HG03469 (cell line): ENCODE data around the gene KLF15.

Experiments
- ATAC-seq: cut with Tn5 transposase; IDR thresholded peaks from one replicate; pipeline ENCODE4 v1.9.1; 2021; ENCODE audit warnings: mild to moderate bottlenecking, moderate library complexity, moderate number of reproducible peaks; ENCODE audit not compliant: unreplicated experiment

Gene KLF15

DNA sequence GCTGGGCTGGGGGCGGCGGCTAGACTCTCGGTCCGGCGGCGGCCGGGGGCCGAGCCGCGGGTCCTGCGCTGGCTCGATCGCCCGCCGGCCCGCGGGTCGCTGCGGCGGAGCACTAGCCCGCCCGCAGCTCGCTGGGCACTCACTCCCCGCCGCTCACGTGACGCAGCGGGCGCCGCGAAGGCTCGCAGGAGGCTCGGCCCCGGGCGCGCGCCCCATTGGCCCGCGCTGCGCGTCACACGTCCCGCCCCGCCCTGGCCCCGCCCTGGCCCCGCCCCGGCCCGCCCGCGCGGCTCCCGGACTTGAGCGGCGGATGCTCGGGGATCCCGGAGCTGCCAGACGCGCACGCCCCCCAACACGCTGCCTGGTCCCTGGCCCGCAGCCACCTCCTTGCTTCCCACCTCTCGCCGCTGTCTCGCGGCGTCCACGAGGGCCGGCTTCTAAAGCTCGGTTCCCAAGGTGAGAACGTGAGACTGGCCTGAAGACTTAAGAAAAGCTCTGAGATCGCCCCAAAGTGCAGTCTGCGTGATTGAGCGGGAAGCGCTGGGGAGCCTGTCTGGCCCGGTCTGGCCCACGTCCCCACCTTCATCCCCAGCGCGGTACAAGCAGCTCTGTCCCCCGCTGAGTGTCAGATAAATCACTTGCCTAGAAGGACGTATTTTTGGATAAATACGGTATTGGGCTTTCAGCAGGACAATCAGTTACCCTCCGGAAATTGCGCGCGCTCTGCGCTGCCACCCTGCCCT is at the start of gene KLF15:
KLF15 (minus strand) TSS at position 114 of the 743 bp plus-strand sequence. CDS start 4,486 bp downstream, outside the sequence.
- peak; percentile 66 for ATAC-seq

DNA sequence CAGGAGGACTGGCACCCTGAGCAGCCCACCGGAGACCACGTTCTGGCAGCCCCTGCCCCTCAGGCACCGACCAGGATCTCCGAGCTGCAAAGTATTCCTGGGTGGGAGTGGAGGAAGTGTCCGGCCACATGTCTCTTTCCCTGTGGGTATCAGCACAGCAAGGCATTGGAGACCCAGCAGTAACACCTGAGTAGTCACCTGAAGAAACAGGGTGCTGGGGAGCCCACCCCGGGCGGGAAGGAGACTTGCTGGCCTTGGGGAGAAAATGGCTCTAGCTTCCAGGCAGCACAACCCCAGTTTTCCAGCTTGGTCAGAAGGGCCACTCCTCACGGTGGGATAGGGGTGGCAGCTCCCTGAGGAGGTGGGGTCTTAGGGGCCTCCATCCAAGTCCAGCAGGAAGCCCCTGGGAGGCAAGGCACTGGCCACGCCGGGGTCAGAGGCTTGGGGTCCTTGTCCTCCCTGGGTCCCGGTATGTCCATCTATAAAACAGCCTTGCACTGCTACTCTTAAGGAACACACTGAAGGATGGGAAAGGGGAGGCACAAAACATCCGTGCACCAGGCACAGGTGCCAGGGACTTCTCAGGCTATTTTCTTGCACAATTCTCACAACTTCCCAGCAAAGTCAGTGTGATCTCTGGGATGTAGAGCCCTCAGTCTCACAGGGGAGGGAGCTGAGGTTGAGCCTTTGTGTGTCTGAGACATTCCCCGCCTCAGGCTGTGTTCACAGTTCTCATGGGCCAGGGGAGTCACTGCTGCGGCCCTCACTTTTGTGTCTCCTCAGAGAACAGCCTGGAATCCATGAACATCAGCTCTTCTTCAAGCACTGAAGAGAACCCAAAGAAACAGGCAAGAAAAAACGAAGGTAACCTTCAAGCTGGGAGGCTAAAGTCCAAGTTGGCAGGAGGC is 49.4 kb upstream of the KLF15 start:
- no peak for ATAC-seq

DNA sequence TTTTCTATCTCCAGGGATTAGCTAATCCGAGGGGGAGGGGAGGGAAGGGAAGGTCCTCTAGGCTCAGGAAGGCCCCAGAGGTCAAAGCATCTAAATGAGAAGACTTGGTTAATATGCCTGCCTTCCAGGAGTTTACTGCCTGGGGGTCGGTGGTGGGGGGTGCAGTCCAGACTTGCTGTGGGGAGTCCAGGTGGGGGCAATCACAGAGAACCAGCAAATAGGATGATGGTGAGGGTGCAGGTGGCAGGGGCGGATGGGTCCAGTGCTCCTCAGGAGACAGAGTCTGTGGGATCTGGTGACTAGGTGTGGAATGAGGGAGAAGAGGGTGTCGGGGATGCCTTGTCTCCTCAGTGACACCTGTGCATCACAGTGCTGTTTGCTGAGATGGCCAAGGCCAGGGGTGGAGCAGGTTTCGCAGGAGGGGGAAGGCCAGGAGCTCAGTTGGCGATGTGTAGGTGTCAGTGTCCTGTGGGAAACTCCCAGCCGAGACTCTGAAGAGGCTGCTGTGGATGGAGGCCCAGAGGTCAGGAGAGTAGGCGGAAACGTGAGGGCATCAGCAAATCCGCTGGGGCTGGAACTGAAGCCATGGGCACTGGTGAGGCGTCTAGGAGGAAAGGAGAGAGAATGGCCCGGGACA is 45.6 kb upstream of the KLF15 start:
- no peak for ATAC-seq

DNA sequence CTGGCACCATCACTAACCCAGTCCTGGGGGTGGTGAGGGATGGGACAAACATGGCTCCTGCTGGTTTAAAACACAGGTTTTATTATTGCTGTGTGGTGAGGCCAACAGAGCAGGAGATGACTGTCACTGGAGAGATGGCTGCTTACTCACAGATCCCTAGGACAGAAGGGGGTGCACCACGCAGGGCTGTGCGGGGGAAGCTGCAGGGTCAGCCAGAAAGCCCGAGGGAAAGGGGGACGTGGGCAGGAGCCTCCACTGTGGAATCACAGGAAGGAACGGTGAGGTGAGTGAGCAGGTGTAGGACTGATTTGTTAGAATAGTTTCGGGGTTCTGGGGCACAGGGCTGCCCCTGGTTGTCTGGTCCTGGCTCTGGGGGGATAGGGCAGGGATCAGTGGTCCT is 45.0 kb upstream of the KLF15 start:
- no peak for ATAC-seq

DNA sequence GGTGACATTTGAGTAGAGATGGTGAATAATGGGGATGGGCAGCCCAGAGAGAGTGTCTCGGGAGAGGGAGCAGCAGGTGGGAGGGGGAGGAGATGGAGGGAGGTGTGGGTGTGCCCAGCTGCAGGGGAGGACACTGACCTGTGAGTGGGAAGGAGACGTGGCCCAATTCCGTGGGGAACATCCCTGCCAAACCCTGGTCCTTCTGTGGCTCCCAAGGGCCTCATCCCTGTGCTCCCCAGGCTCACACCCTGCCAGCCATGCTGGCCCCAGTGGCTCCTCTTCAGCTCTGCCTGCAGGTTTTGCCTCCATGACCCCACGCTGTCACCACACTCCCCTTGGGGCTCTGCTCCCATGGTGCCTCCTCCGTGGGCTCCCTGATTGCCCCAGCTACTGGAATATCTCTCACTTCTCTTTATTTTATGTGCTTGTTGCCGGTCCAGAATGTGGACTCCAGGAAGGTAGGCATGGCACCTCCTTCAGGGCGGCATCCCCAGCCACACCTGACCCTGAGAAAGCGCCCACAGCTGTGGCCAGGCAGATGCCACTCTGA is 44.5 kb upstream of the KLF15 start:
- no peak for ATAC-seq

DNA sequence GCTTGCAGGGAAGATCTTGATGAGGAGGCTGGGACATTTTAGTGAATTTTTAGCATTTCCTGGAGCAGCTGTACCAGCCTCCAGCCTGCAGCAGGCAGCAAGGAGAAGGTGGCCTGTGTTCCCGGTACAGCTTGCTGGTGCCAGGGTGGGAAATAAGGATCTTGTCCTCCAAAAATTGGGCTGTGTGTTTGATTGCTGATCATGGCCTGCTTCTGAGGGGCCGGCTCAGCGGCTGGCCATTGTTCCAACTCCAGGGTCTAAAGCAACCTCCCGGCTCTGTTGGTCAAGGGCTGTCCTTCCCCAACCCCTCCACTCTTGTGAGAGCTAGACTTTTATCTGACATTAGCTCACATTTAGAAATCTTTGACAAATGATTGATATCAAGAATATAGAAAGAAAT is 42.5 kb upstream of the KLF15 start:
- ATAC-seq: no peak

DNA sequence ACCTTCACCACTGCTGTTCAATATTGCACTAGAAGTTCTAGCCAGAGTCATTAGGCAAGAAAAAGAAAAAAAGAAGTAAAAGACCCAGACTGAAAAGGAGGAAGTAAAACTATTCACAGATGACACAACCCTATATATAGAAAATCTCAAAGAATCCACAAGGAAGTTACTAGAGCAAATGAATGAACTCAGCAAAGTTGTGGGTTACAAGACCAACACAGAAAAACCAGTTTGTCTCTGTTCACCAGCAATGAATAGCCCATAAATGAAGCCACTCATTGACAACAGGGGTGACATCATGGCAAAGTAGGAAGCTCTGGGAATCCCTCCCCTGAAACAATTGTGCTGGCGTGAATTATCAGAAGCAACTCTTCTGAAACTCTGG is 42.1 kb upstream of the KLF15 start:
- ATAC-seq: peak; percentile 48

DNA sequence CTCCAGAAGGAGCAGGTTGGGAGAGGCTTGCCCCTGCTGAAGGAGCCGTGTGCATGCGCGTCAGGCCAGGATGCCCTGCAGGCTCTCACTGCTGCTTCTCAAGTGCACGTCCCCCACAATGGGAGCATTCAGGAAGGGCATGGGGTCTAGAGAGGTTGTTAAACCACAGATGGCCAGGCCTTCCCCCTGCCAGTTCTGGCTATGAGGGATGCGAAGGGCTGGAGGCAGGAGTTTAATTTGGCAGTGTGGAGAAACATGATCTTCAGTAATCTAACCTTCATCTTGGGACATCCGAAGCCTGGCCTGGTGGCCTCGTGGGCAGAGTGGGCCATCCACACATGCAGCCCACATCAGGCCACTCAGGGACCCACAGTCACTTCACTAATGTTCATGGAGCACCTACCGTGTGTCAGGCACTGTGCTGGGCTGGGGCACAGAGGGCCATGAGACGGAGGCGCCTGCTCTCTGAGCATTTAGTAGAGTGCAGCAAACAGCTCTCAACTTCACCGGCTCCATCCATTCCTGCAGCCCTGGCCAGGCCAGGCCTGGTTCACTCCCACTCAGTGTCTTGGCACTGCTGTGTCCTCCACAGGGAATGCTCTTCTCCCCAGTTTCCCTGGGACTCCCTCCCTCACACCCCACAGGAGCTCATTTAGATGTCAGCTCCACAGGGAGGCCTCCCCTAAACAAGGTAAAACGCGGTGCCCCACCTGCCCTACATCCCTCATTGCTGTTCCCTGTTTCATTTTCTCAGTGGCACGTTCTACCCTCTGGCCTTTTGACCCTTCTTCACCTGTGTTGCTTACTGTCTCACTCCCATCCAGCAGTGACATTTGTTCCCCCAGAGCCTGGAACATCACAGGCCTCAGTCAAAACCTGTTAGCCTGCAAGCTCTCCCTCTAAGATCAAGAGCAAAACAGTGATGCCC is 41.5 kb upstream of the KLF15 start:
- ATAC-seq: no peak

DNA sequence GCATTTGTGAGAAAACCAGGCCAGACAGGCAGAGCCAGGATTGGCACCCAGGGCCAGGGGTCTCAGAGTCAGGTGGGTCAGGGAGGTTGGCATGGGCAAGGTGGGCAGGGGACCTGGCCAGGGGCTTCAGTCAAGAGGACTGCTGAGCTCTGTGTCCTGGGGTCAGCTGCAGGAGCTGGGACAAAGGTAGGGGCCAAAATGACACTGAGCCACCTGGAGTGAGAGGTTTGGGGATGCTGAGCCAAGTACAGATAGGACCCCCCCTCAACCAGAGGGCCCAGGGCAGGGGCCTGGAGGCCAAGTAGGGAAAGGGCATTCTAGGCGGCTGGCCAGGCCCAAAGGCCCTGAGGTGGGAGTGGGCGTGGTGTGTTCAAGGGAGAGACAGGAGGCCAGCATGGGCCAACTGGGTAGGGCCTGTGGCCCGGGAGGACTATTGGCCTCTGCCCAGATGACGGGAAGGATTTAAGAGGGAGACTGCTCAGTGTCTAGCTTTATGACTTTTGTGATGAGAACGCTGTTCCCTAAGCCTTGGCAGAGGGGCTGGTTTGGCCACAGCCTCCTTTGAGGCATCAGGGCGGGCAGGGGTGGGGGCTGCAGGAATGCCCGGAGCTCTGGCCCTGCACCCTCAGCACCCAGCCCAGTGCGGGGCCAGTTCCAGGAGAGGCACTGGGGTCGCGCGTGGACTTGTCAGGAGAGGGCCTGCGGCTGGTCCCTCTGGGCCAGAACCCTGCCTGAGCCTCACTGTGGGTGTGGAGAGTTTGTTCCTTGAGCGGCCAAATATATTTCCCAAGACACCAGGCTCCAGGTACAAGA is 40.6 kb upstream of the KLF15 start:
- no peak for ATAC-seq

DNA sequence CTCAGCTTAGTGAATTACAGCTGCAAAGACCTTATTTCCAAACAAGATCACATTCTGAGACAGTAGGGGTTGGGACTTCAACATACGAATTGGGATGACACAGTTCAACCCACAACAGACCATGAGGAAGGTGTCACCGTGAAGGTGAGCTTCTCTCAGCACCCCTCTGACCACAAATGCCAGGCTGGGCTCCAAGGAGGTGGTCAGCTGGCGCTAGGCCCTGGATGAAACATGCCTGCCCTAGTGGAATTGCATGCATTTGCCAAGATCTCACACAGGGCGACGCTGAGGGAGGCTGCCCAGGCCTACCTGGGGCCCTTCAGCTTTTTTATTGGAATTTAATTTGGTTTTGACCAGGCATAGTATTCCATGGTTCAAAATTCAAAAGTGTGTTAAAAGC is 39.3 kb upstream of the KLF15 start:
- ATAC-seq: no peak

DNA sequence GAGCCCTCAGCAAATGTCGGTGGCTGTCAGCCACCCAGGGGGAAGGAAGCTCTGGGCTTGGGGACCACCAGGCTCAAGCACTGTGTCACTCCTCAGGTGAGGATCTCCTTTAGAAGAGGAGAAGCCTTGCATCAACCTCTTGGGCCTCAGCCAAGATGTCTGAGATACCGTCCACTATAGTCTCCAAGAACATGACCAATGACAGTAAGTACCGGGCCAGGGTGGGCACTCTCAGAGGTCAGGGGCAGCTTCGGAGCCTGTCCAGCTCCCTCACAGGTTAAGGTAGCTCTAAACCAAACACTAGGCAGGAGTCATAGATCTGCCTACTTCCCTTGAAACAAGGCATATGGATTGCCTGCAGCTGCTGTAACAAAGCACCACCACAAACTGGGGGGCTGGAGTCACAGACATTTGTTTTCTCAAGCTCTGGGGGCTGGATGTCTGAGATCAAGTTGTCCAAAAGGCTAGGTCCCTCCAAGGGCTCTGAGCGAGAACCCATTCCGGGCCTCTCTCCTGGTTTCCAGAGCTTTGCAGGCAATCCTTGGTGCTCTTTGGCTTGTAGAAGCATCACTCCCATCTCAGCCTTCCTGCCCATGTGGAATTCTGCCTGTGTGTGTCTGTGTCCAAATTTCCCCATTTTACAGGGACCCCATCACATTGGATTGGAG is 38.8 kb upstream of the KLF15 start:
- no peak for ATAC-seq

DNA sequence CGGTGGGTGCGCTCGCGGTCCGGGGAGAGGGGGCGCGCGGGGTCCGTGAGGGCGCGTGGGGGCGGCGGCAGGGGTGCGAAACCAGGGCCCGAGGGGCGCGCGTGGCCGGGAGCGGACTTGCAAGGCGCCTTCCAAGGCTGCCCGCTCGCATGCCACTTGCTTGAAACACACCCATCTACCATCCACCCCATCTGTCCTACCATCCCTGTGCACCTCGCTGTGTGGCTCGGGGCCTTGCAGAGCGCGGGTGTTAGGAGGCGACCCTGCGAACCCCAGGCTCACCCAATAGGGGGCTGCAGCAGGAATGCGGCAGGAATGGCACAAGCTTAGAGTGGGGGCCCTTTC is 37.7 kb upstream of the KLF15 start:
- ATAC-seq: no peak

DNA sequence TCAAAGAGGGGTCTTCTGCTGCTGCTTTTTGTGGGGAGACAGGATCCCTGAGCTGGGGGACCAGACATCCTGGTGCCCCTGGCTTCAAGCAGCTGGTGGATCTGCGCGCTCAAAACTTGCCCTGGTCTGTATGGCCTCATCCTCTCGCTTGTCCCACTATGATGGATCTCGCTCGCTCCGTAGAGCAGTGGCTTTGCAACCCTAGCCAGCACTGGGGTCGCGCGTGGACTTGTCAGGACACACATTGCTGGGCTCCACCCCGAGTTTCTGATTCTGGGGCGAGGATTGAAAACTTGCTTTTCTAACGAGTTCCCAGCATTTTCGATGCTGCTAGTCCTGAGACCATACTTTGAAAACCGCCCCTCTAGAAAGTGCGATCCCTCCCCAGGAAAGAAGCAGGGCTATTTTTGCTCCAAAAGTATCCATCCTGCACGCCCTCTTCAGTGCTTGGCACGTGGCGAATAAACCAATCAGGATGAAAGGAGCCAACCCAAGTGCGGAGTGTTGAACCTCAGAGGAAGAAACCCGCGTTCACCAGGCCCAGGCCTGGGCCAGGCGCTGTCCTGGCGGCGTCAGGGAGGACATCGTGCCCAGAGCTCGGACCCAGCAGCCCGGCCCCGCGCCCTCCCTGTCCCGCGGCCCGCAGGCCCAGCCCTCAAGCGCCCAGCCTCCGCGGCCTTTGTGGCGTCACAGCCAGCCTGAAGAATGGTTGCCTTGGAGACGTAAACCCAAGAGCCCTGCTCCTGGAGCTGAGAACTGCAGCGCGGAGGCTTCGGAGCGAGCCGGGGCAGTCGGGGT is 37.2 kb upstream of the KLF15 start, which contains the start of gene CFAP100:
CFAP100 (plus strand) TSS at position 731 of the 798 bp plus-strand sequence. CDS start 1,092 bp downstream, outside the sequence.
- no peak for ATAC-seq

DNA sequence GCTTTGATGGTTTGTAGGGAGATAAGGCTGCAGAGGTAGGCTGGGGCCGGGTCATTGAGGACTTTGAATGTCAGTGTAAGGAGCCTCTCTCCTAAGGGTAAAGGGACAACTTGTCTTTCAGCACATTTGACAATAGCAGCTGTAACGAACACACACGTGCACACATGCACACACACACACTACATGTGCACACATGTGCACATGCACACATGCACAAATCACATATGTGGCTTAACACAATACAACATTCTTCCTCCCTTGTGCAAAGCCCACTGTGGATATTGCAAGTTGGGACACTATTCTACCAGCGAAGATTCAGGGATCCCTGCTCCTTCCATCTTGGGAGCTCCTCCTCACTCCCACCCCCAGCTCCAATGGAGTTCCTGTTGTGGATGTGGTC is 36.4 kb upstream of the KLF15 start:
- no peak for ATAC-seq

DNA sequence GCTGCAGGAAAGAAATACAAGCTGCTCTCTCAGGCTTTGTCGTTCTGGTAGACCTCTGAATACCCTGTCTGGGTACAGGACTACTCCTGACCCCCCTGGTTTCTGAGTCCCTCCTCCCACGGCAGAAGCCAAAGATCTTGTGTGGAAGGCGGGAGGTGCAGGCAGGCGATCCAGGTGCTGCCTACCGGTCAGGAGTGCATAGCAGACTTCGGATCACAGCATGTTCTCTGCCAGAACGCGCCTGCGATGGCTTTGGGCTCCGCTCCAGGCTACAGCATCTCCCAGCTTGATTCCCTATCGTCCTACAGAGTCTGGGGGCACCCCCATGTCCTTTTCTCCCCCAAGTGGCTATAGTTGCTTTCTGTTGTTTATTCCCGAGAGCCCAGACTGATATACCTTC is 35.0 kb upstream of the KLF15 start:
- ATAC-seq: no peak

DNA sequence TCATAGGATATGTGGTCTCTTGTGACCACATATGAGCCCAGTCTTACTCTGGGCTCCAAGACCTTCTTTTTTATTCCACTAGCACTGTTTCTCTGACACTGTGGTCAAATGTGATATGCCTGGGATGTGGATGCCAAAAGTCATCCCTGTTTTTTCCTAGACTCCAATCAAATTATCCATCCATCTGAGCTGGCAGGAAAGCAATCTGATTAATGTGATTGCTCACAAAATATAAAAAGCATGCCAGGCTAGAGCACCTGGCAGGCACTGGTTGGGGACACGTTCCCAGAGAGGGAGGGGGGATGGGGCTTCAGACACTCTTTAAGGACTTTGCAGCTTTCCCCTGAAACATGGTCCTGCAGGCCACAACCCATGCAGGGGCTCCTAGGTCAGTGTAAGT is 34.4 kb upstream of the KLF15 start:
- no peak for ATAC-seq

DNA sequence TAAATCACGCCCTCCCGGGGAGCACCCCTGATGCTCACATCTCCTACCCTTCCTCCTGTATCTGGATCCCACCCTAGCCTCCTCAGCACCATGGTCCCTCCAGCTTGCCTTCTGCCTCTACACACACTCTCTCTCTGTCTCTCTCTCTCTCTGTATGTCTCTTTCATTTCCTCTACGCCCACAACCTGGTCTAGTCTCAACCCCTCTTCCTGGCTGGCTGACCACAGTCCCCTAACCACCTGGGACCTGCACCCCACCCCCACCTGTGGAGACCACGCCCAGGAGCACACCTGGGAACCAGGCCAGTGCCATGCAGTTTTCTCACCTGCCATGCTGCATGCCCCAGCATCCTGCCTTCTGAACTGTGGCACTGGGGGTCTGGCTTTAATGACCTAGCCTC is 33.5 kb upstream of the KLF15 start:
- no peak for ATAC-seq

DNA sequence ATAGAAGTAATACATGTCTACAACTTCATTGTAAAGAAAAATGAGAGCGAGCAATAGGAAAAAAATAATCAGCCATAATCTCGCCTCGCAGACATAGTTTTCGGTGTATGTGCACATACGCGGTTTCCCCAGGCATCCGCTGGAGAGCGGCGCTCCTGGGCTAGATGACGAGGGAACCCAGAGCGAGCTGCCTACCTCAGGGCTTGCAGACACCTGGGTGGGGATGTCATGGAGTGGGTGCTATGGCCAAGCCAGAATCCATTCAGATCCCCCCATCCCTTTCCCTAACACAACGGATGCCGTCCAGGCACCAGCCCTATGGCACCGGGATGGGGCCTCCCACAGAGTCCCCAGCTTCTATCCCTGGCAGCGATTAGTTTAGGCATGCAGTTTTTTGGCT is 33.0 kb upstream of the KLF15 start:
- no peak for ATAC-seq
